D341Med (cell line): ENCODE results near the gene TOX2.
"Not testable (repeated sequence)": the region's sequence is repeated elsewhere in the genome, so short reads cannot be mapped to it uniquely, and the experiment has no call there.

Experiments
- DNase-seq: peaks from one replicate; pipeline ENCODE4 v3.0.0; 2012; ENCODE audit warnings: low spot score

TOX2 gene

GRCh38 chr20:44032583-44033331 lies 118.1 kb downstream of the TOX2 start:
- DNase-seq = no peak

GRCh38 chr20:44033344-44033743 lies 118.7 kb downstream of the TOX2 start:
- no peak for DNase-seq

- DNase-seq = no peak
Observed at GRCh38 chr20:44033873-44034272, 119.2 kb downstream of the TOX2 start.

DNA sequence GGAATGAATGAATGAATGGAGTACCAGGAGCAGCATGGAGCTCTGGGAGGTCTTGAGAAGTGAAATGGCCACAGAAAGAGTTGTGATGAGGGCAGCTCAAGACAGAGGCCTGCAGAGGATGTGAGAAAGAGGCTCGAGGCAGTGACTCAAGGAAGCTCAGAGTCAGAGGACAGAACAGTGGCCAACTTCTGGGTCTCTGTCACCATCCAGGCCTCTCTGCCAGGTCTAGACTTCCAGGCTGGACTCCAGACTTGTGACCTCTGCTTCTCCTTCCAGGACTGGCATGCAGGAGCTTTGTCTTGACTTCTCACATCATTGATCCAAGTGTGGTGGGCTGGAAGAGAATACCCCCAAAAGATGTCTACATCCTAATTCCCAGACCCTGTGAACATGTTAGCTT lies 119.8 kb downstream of the TOX2 start:
- DNase-seq = no peak

DNA sequence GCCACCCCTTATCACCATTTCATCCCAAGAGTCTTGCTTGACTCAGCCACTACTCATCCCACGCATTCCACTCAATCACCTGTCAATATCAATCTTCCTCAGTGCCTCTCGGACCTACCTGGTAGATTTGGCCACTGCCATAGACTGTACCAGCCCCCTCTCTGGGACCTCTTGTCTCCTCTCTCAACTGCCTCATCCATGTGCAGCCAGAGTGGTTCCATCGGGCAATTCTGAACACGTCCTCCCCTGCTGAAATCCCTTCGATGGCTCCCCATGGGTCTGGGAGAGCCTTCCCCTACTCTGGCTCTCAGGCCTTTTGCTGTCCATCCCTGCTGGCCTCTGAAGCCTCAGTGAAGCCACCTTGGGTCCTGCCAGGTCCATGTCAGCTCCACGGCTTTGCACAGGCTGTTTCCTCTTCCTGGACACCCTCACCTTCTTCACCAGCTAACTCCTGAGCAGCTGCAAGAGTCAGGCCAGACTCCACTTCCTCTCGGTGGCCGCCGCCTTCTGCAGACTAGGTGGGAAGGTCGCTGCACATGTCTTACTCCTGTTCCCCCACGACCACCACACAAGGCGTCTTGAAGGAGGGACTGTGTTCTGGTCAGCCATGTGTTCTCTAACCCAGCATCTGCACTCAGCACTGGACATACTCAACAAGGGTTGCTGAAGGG lies 120.4 kb downstream of the TOX2 start:
- DNase-seq = no peak

- DNase-seq = peak; percentile 15
Observed at GRCh38 chr20:44035924-44036323, 121.3 kb downstream of the TOX2 start.

GRCh38 chr20:44036441-44036840 lies 121.8 kb downstream of the TOX2 start:
- DNase-seq = no peak

DNA sequence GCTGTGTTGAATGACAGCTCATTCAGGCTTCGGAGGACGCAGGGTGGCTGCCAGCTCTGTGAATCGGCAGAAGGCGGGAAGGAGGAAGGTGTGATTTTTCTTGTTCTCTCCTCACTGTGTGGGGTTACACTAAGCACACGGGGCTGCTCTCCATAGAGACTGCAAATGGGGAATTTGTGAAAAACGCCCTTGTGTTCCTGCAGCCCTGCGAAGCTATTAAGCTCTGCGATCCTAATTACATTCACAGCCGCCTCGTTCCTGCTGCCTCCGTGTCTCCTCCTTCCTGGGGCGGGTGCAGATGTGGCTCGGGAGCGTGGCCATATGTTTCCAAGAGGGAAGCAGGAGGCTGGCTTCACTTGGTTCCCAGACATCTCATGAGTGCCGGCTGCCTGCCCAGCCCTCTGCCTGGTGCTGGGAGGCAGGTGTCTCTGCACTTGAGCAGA lies 124.0 kb downstream of the TOX2 start:
- DNase-seq = no peak

GRCh38 chr20:44039147-44039546 lies 124.5 kb downstream of the TOX2 start:
- no peak for DNase-seq

DNA sequence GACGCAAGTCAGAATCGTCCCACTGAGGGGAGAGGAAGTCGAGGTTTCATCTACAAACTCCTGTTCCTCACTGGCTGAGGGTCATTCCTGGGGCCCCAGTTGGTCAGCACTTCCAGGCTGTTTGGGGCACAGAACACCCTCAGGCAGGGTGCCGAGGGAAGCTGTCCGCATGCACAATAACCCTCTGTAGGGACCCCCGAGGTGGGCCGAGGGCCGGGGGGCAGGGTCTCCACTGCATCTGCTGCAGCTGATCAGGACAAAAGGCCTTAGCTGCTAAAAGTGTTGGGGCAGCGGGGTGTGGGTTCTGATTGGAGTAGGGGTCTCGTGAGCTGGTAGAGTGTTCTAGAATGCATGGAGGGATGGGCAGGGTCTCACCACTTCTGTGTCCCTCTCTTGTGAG lies 125.1 kb downstream of the TOX2 start:
- no peak for DNase-seq

- DNase-seq = peak; percentile 3
Observed at GRCh38 chr20:44040202-44040915, 125.7 kb downstream of the TOX2 start.

- no peak for DNase-seq
Observed at GRCh38 chr20:44041001-44041400, 126.3 kb downstream of the TOX2 start.

DNA sequence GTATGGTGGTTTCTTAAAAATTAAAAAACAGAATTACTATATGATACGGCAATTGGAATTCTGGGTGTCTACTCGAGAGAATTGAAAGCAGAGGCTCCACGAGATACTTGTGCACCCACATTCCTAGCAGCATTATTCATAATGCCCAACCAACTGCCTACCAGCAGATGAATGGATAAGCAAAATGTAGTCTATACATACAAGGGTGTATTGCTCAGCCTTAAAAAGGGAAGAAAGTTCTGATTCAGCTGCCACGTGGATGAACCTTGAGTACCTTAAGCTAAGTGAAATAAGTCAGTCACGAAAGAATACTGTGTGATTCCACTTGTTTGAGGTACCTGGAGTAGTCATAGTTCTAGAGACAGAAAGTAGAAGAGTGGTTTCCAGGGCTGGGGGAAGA lies 130.1 kb downstream of the TOX2 start:
- not testable (repeated sequence) for DNase-seq

- no peak for DNase-seq
Observed at GRCh38 chr20:44050327-44050726, 135.7 kb downstream of the TOX2 start.

DNA sequence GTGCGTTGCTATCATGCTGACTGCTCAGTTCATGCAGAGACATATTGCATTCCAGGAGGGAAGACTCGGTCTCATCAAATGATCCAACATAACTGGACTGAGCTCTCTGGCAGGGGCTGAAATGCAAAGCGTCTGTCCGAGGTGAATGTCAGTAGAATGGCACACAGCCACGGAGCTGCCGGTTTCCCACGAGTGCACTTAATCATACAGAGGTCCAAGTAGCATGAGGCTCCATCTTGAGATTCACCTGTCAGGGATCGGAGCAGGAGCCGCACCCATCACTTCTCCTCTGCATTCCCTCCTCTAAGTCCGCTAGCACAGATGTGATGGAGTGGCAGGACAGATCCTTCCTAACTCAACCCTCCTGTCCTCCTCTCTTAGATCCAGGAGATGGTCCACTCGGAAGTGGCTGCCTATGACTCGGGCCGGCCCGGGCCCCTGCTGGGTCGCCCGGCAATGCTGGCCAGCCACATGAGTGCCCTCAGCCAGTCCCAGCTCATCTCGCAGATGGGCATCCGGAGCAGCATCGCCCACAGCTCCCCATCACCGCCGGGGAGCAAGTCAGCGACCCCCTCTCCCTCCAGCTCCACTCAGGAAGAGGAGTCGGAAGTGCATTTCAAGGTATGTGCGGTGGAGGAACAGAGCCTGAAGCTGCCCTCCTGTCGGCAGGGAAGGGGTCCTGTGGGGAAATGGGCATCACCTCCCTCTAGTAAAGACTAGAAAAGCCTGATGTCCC lies 136.4 kb downstream of the TOX2 start:
- no peak for DNase-seq

DNA sequence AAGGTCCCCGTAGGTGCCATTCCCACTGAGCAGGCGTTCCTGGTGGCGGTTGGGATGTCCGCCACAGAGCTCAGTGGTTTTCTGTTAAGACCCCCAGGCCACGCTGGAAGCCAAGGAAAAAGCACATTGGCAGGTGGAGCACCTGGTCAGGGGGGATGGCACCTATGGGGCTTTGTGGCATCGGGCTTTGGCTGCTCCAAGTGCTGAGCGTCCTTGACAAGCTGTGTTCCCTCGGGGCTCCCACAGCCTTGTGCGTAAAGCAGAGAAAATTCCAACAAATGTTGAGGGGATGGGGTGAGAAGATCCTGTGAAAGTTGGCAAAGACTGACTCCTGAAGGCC lies 137.0 kb downstream of the TOX2 start:
- DNase-seq = no peak

DNA sequence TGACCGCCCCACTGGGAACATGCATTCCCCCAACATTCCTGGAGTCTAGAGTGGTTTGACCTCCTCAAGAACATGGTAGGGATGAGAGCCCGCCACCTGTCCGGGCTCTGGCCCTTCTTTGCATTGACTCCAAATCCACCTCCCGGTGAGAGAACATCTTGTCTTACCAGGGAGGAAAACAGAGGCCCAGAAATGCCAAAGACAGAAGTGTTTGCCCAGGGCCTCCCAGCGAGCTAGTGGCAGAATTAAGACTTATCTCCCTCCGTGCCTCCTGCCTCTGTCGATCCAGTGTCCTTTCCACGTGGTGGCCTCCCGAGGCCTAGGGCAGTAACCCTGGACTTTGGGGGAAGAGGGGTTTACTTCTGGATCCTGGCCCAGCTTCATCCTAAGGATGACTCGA lies 137.5 kb downstream of the TOX2 start:
- peak; percentile 8 for DNase-seq

DNA sequence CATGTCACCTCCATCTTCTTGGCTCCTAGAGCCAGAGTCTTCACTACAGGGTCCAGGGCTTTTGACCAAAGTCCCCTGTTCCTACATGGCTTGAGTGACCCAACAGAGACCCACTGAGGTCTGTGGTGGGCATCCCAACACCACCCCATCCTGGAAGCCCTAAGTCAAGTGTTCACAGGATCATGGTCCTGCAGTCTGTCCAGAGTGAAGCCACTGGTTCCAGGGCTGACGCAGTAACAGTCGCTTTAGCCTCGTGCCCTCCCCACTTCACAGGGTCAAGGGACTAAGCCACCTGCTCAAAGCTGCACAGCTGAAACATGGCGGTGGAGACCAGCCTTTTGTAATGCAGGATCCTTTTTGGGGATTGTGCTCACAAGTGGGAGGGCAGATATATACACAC lies 138.4 kb downstream of the TOX2 start:
- no peak for DNase-seq

- DNase-seq = no peak
Observed at GRCh38 chr20:44054118-44054517, 139.5 kb downstream of the TOX2 start.

- no peak for DNase-seq
Observed at GRCh38 chr20:44054849-44055248, 140.2 kb downstream of the TOX2 start.

GRCh38 chr20:44056010-44056698 lies 141.5 kb downstream of the TOX2 start:
- DNase-seq = peak; percentile 64
